HTR-8/SVneo (cell line): ENCODE data around the gene PDLIM4.

Source experiments
- DNase-seq: peaks from one replicate; pipeline ENCODE4 v3.0.0; 2011; ENCODE audit warnings: low spot score, mixed read lengths; ENCODE audit not compliant: insufficient read length
- FAIRE-seq: peaks from 2 replicates; lab custom pipeline; 2011; peaks lifted over from hg19 to GRCh38; lab: Jason Lieb, UNC

Gene PDLIM4

DNA sequence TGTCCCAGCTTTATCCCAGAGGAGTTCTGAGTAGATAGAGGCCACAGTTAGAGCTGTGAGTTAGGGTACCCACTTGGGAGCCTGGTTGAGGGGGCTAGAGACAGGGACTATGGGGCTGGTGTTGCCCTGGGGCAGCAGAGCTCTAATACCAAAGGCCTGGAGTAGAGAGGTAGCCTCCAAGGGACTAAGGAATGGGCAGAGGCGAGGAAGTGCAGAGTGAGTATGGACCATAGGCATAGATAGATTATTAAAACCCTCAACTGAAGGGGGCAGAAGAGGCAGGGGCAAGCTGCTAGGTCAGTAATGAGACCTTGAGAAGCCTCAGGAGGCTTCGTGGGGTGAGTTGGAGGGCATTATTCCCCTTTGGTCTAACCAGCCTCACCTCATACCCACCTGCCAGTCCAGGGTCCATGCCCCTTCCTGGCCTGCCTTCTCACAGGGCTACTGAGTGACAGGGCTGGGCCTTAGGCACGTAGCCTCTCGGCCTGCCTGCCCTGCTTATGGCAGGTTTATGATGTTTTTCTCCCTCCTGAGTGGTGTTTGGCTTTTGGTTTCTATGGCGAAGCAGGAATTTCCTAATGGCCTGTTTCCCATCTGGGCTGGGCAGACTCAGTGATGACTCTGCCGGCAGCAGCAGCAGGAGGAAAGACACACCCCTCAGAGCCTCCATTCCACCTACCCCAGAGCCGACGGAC is 8.0 kb downstream of the PDLIM4 start:
- FAIRE-seq (peak; percentile 95), DNase-seq (peak; percentile 92)

DNA sequence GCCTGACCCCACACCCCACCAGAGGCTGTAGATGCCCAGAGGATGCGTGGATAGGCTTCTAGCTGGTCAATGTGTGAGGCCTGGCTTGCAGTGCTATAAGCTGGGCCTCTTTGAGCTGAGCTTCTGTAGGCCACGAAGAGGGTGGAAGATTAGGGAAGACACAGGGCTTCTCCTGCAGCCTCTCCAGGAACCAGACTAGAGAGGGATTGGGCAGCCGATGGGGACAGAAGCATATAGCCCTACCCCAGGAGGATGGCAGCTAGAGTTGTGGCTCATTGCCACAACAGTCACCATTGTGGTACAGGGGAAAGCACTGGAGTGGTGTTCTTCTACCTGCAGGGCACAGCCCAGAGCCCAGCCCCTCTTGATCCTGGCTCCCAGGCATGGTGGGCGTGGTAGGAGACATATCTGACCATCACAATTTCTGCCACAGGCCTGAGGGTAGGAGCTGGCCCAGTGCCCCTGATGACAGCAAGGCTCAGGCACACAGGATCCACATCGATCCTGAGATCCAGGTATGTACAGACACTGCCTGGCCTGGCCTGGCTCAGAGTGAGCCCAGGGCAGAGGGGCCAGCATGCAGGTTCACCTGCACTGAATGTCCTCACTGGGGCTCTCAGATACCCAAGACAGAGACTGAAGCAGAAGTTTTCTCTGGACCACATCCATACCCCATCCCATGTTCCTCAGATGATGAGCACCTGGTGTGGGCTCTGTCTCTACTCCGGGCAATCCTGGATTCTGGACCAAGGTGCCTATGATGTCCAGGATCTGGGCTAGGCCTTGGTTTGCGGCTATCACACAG is 8.7 kb downstream of the PDLIM4 start:
- no peak for FAIRE-seq

DNA sequence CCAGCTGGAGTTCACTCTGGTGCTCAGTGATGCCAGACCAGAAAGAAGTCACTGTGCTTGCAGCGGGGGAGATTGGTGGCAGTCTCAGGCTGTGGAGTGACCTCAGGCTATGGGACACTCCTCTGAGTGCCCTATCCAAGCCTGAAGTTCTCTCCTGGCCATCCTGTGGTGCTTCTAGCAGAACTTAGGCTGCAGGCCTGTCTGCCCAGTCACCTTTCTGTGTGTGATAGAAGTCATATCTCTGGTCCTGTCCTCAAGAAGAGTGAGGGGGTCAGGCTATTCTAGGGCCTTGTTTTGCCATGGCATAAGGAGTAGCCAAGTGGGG is 9.3 kb downstream of the PDLIM4 start:
- DNase-seq (no peak), FAIRE-seq (no peak)

More for the DNA sequence above, 8.7 kb downstream of the PDLIM4 start:
- DNase-seq: no peak

DNA sequence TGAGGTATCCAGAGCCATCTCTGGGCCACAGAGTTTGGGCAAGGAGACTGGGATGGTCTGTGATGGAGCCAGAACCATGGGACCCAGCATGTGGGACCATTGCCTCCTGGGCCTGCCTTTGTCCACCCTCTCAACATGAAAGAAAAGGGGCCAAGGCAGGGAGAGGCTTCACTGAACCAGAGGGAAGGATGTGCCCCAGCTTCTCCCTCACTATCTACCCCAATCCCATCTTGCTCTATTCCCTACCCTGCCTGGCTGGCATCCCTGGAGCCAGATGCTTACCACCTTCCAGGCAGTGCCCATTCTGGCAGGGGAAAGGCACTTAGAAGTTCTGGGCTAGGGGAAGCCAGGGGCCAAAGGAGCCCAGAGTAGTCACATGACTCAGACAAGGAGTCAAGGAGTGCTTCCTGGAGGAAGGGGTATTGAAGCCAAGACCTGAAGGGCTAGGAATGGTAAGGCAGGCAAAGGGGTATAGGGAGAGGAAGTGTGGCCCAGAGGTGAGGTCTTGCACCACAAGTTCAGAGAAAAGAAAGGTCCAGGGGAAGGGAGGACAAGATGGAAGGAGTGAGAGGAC is 9.8 kb downstream of the PDLIM4 start:
- DNase-seq (no peak), FAIRE-seq (no peak)

DNA sequence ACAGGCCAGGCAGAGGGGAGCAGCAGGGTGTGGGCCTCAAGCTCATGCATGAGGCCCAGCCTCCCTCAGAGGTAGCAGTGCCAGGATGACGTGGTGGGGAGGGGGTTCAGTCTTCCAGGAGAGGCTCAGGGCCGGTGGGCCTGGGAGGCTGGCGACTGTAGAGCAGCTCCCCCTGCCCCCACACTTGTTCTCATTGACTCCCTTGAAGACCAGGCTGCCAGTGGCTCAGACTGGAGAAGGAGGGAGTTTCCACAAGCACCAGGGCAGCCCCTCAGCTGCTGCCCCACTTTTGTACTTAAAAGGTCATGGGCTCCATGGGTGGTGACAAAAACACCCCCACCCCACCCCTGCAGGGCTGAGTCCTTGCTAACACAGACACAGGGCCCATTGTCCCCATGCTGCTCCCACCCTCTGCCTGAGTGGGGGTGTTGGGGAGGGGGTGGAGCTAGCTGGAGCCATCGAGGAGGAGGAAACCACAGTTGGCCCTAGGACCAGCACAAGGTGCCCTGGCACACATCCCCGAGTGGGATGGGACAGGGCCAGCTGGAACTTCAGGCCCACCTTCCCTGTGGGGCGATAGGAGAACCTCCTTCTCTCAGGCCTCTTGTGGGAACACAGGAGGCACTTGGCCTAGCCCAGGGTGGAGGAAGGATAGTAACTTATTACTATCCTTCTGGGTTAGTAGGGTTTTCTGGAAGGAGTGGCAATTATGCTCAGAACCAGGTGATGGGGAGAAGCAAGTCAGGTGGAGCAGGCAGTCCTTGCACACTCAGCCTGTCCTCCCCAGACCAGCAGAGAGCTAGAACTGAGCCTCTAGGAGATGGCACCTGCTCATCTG is 10.7 kb downstream of the PDLIM4 start:
- DNase-seq: no peak
- no peak for FAIRE-seq

DNA sequence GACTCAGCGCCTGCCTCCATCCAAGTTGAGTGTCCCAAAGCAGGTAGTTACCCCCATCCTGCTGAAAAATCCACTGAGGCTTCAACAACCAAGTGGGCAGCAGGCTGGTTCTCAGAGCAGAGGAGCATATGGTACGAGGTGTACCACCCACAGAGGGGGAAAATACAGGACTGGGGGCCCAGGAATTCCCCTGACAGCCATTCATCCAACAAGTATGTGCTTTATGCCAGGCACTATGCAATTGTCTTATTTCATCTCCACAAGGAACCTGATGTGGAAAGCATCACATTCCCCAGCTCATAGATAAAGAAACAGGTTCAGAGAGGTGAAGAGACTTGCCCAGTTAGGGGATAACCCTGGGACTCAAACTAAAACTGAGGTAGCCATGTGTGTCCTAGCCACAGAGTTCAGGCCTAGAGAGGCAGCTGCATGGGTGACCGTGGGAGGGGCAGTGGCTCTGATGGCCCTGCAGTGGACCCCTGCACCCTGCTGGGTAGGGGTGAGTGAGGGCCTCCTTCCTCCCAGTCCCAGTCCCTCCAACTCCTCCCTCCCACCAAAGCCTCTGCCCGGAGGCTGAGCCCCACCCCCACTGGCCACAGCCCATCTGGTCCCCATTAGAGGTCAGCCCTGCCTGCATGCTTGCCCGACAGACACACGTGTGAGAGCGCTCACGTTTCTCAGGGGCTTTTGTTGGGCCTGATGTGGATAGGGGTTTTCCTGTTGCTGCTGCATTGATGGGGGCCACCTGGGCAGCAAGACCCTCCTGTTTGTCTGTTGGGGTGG is 11.5 kb downstream of the PDLIM4 start:
- no peak for FAIRE-seq

DNA sequence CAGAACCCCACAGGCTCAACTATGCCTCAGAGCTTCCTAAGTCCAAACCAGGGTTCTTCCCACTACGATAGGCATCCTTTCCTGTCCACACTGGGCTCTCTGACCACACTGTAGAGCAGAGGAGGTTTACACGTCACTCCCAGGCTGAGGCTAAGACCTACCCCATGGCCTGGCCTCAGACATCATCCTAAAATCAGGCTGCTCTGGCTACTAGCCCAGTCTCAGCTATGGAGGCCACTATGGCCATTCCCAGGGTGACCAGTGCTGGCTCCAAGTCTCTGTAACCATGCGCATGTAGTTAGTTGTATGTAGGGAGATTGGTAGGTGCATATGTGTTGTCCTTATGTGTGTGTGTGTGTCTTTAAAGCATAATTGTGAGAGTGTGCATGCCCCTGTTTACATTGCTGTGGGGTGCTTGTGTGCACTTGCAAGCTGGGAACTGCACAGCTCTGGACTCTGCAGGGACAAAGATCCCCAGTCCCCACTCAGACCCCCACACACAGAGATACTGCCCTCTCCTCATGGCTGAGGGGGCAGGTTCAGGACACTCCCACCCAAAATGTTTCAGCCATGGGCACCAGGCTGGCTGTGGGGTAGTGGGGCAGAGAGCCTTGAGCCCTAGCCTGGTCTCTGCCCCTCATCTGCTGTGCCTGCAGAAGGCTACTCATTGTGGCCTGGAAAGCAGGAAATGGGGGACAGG is 12.3 kb downstream of the PDLIM4 start:
- DNase-seq (no peak), FAIRE-seq (no peak)

More for the DNA sequence above, 11.5 kb downstream of the PDLIM4 start:
- DNase-seq: no peak

DNA sequence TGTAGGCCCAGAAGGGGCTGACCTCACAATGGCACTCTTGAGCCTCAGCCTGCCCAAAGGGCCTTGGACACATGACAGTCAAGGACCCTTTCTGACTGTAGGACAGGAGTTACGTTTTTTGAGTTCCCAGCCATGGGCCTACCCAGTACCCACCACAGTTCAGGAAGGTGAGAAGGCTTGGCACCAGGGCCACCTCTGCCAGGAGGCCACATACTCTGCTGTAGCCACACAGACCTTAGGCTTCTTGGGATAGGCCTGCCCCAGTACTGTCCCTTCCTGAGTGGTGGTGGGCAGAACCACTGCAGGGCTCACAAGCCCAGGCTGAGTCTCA is 12.8 kb downstream of the PDLIM4 start:
- FAIRE-seq (no peak), DNase-seq (no peak)

DNA sequence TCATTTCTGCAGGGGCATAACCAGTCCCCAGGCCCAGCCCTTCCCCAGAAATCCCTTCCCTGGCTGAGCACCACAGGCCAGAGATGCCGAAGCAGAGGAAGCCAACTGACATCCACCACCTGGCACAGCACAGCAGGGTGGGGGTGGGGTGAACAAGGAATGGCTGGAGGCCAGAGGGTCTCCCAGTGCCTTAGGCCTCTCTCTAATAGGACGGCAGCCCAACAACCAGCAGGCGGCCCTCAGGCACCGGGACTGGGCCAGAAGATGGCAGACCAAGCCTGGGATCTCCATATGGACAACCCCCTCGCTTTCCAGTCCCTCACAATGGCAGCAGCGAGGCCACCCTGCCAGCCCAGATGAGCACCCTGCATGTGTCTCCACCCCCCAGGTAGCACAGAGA is 13.2 kb downstream of the PDLIM4 start:
- no peak for DNase-seq
- no peak for FAIRE-seq

DNA sequence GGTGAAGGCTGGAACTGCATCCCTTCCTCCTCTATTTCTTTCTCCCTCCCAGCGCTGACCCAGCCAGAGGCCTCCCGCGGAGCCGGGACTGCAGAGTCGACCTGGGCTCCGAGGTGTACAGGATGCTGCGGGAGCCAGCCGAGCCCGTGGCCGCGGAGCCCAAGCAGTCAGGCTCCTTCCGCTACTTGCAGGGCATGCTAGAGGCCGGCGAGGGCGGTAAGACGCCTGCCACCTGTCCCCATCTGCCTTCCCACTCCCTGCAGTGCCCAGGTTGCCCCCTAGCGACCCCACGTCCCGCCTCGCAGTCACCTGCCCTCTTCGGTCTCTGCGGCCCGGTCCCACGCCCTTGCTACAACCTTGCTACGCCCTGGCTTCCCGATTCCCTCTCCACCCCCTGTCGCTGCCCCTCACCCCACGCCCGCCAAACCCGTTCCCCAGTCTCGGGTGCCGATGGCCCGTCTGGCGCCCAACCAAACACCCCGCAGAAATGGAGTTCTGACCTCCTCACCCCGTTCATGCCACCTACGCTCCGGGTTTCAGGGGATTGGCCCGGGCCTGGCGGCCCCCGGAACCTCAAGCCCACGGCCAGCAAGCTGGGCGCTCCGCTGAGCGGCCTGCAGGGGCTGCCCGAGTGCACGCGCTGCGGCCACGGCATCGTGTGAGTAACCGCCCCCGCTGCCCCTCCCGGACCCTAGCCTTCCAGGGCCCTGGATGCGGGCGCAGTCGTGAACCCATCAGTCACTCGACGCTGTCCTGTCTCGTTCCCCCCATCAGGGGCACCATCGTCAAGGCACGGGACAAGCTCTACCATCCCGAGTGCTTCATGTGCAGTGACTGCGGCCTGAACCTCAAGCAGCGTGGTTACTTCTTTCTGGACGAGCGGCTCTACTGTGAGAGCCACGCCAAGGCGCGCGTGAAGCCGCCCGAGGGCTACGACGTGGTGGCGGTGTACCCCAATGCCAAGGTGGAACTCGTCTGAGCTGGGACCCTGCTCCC is 14.1 kb downstream of the PDLIM4 start:
- FAIRE-seq (no peak), DNase-seq (no peak)

DNA sequence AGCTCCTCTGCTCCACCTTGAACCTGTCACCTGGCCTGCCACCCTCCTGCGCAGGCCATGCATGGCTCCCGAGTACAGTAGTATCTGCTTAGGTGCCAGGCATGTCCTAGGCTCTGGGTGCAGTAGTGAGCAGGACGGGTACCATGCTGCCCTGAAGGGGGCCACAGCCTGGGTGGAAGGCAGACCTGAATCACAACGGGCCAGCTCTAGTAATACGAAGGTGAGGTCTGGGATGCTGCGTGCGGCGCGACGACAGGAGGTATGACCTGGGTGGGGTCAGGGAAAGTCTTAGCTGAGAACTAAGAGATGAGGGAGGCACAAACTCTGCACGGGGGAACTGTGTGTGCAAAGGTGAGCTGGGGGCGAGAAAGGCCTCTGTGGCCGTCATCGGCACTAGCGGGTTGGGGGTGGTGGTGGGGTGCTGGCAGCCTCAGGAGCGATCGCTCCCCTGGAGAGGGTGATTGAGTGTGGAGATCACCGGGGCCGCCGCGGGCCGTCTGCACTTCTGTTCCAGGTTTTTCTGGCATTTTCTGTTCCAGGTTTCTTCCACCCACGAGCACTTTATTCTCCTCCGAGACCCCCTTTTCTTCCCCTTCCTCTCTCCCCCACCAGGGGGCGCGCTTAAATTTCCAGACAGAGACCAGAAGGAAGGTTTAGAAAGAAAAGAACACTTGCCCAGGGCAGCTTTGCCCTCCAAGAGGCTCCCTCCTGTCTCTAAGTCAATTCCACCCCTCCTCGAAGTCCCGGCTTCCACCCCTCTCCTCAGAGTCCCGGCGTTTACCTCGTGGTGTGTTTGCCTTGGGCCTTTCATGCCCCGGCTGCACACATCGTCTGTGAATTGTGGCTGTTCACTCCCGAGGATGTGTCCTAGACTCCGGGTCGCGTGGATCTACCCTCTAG is 15.1 kb downstream of the PDLIM4 start:
- DNase-seq (no peak), FAIRE-seq (no peak)

DNA sequence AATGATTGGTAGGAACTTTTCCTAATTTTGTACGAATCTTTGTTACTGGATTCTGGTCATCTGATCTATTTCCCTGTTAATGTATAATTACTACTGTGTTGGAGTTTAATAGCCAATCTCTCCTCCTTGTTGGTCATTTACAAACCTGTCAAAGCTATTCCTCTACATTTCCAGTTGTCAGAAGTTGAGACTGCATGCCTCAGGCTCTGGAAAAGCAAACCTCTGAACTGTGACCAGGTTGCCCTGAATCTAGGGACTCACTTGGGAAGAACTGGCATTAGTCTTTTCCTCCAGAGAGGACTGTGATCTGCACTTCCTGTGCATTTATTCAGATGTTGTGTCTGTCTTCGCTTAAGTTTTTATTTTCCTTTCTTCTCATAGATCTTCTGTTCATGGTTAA is 16.1 kb downstream of the PDLIM4 start:
- DNase-seq (no peak), FAIRE-seq (no peak)

DNA sequence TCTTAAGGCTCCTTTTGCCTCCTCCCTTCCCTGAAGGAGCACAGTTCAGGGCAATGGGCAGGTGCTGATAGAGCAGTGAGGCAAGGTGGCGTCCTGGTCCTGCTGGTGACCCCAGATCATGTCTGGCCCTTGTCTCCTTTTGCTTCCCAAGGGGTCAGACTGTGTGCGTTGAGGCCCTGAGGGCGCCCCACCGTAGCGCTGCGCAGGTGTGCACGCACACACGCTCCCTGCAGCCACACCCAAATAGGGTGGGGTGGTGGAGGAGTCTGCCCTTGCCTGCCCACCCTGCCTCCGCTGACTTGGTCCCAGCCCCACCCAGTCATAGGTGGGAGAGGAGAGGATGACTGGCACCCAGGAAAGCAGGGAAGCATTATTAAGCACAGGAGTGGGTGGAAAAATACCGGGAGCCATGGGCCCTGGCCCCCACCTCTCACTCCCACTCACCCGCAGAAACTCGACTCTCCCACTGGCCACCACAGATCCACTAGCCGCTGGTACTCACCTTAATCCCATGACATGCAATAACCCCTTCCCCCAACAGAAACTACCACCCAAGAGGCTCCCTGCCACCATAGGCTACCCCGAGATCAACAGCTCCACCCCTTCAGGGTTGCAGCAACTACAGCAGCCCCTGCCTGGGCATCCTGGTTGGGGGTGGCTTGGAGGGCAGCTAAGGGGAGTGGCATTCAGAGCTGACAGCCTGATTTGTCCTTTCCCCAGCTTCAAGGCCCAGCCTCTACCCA is 16.7 kb downstream of the PDLIM4 start:
- DNase-seq: no peak

DNA sequence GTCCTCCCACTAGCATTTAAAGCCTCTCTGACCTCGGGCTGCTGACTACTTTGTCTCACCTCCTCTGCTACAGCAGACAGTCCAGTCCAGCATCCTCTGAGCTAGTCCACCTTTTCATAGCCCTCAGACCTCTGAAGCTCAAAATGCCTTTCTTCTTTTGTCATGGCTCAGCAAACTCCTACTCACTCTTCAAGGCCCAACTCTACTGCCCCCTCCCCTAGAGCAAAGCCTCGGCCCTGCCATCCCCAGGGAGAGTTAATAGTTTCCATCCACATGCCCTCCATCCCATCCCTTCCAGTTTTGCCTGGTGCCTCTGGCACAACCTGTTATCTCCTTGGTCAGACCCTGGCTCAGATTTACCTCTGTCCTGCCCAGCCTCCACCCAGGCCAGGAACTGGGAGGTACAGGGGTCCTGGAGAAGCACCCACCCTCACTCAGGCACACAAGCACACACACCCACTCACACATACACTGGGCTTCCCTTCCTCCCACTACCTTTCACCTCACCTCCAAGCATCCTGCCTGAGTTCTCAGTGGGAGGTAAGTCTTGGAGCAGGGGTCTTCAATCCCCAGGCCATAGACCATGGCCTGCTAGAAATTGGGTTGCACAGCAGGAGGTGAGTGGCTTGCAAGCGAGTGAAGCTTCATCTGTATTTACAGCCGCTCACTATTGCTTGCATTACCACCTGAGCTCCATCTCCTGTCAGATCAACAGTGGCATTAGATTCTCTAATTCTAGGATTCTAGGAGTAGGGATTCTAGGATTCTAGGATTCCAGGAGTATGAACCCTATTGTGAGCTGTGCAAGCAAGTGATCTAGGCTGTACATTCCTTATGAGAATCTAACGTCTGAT is 18.1 kb downstream of the PDLIM4 start:
- FAIRE-seq: no peak
- no peak for DNase-seq

More for the DNA sequence above, 16.7 kb downstream of the PDLIM4 start:
- no peak for FAIRE-seq

DNA sequence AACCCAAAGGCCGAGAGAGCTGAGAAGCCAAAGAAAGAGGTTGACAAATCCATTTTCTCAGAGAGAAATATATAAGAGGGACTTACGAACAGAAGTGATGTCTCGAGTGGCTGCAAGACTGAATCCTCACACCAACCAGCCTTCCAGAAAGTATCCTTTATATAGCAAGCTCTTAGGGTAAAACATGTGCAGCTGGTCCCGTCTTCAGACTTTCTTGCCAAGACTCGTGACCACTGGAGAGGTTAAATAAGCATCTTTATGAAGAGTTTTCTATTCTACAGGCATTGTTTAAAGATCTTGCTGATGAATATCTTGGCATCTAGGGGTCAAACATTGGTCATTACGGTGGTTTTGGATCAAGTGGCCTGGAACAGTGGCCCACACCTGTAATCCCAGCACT is 19.8 kb downstream of the PDLIM4 start:
- no peak for FAIRE-seq

More for the DNA sequence above, 19.8 kb downstream of the PDLIM4 start:
- DNase-seq: no peak
